ENCODE data around the gene OR14A2. TPM values are rescaled to one million over a fixed set of nuclear protein-coding genes. Genes with fewer than 3 reads are reported as not detected.

Gene OR14A2
- total and polyA plus RNA-seq, 2 of the 4 experiments (the other 2 are of a cell fraction), result not detected

DNA sequence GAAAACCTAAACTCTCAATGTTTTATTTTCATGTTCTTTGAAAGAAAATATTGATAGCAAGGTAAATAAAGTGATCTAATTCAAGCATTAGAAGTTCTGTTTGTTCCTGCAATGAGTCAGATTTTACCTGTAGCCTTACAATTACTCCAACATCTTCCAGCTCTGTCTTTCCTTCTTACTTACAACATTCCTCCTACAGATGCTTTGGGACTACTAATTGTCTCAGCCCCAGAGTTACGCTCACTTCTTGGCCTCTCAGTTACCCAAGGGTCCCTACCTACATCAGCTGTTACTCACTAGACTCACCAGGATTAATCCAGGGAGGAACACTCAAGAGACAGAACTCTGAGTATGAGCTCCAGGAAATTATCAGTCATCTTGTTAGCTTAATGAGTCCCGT, 49.6 kb upstream of the OR14A2 start:
- H3K9me1 ChIP-seq (ENCODE audit: insufficient read depth, low read length), result no peaks in the 10 kb centered on the region
- intact Hi-C loops (cut with micrococcal nuclease) (no loop called here), dilution Hi-C loops (cut with HindIII; ENCODE audit: low sequenced_read_pairs, unreplicated experiment) (no loop called here), in situ Hi-C loops (cut with MboI; ENCODE audit: low sequenced_read_pairs) (no loop called here)
- BruUV-seq (replicated peaks), result no TSS peak
- H3K27me3 ChIP-seq (ENCODE audit: control insufficient read depth, insufficient read depth, low read length), result no peaks in the 10 kb centered on the region
- H3K4me2 ChIP-seq (ENCODE audit: low read depth, low read length), result no peak overlapping the region
- no peak overlapping the region for H2BK15ac ChIP-seq (ENCODE audit: low read depth, low read length)
- no peak overlapping the region for H3K4me3 ChIP-seq (ENCODE audit: insufficient read depth, low read depth, low read length)
- H3K23ac ChIP-seq (ENCODE audit: low read depth, low read length), result no peak overlapping the region
- H2AK5ac ChIP-seq (ENCODE audit: low read depth, low read length), result no peak overlapping the region
- no peak overlapping the region for H3K27ac ChIP-seq (ENCODE audit: insufficient read depth, low read length)
- DNase-seq, result no peak
- H3K14ac ChIP-seq (replicated peaks; ENCODE audit: low read depth, low read length), result no peak overlapping the region
- TF ChIP-seq CTCF (conservative IDR thresholded peaks at IDR 0.05; ENCODE audit: low read depth, low read length), result no peak
- no peaks in the 10 kb centered on the region for H3K4me1 ChIP-seq (ENCODE audit: control insufficient read depth, insufficient read depth, low read length)
- H2BK5ac ChIP-seq (ENCODE audit: low read depth, low read length, poor library complexity, severe bottlenecking), result no peak overlapping the region
- peaks cover 5% of the 10 kb centered on the region for H3K9me3 ChIP-seq (ENCODE audit: control insufficient read depth, insufficient read depth, low read length)
- no peak overlapping the region for H3K9ac ChIP-seq (ENCODE audit: low read depth, low read length)
- H3K36me3 ChIP-seq (ENCODE audit: control insufficient read depth, insufficient read depth, low read length), result no peaks in the 10 kb centered on the region
- ATAC-seq (ENCODE audit: low read depth), result no peak
- ChIA-PET CTCF (no interaction called here), POLR2A (ENCODE audit: unreplicated experiment) (no interaction called here)
- H2BK120ac ChIP-seq (ENCODE audit: low read depth, low read length), result no peak overlapping the region
- no peak overlapping the region for H4K8ac ChIP-seq (ENCODE audit: low read depth in 2 of 2, low read length in 2 of 2)
- H3K79me1 ChIP-seq (ENCODE audit: low read depth in 1 of 2, low read length in 2 of 2), result no peaks in the 10 kb centered on the region
- H4K5ac ChIP-seq (ENCODE audit: low read depth, low read length), result no peak overlapping the region
- H2AFZ ChIP-seq (replicated peaks; ENCODE audit: low read length, poor library complexity), result no peak overlapping the region
- 0% methylated on average over 1 of the region's 2 CpGs; no CpG with 5 or more reads in 1 of the 2 experiments for WGBS, 2 experiments (ENCODE audit: extremely low coverage in 2 of 2, insufficient read length in 1 of 2)
- no peak overlapping the region for H3K56ac ChIP-seq (ENCODE audit: extremely low read depth, insufficient read depth, low read length)
- no peak overlapping the region for H4K91ac ChIP-seq (ENCODE audit: insufficient read depth, low read depth, low read length)
- no peak overlapping the region for H2AK9ac ChIP-seq (replicated peaks; ENCODE audit: low read depth, low read length, poor library complexity)
- no peaks in the 10 kb centered on the region for H4K20me1 ChIP-seq (ENCODE audit: insufficient read depth, low read length)
- no peak overlapping the region for H2BK20ac ChIP-seq (ENCODE audit: low read depth, low read length)
- H3K18ac ChIP-seq (ENCODE audit: low read depth, low read length), result no peak overlapping the region
- no peak overlapping the region for H3K4ac ChIP-seq (ENCODE audit: low read depth, low read length)

Measured in IMR-90 (cell line).